PC-9 (cell line): Measurements from ENCODE around the gene RALGAPA2. TPM values are rescaled to one million over a fixed set of nuclear protein-coding genes. Genes with fewer than 3 reads are reported as not detected.

Experiments
- BruUV-seq: library from RNA; stranded (reverse); fragments of 400-500 nt; replicated peaks from 2 replicates; lab custom pipeline; 2021; lab: Mats Ljungman, UMichigan
- CTCF ChIA-PET: fragments of 300-600 bp; sonication (Branson Sonifier 250); formaldehyde crosslinking; loops from one replicate; lab custom pipeline; 2022; ENCODE audit warnings: antibody characterized with exemption; lab: Charles Lee
- POLR2A ChIA-PET: fragments of 300-600 bp; sonication (Branson Sonifier 250); formaldehyde crosslinking; loops from one replicate; lab custom pipeline; 2022; ENCODE audit warnings: antibody characterized with exemption; ENCODE audit not compliant: unreplicated experiment; lab: Charles Lee
- DNase-seq, 2 experiments: peaks; one replicate each; pipeline versions ENCODE4 v3.0.0 to v3.0.0-alpha.2; 2015 to 2022; ENCODE audit warnings: mixed read lengths in 1 of 2
- H2AFZ ChIP-seq: fragments of 200-600 bp; sonication (generic); 2 replicates; pipeline ENCODE4 v1.8.1; 2017; ENCODE audit warnings: antibody characterized with exemption
- H3F3A ChIP-seq: fragments of 200-600 bp; sonication (generic); 2 replicates; pipeline ENCODE4 v1.8.1; 2017; ENCODE audit warnings: antibody characterized with exemption, mild to moderate bottlenecking, low read depth; ENCODE audit not compliant: insufficient read depth
- H3K27ac ChIP-seq: fragments of 200-600 bp; sonication (generic); 2 replicates; pipeline ENCODE4 v1.6.1; 2016; ENCODE audit warnings: mixed run types
- H3K27me3 ChIP-seq: fragments of 200-600 bp; sonication (generic); 2 replicates; pipeline ENCODE4 v1.6.1; 2016; ENCODE audit warnings: low read depth, mixed run types; ENCODE audit not compliant: insufficient read depth
- H3K36me3 ChIP-seq: fragments of 200-600 bp; sonication (generic); 2 replicates; pipeline ENCODE4 v1.6.1; 2016; ENCODE audit warnings: low read depth, mixed run types
- H3K4me1 ChIP-seq: fragments of 200-600 bp; sonication (generic); replicated peaks from 2 replicates; pipeline ENCODE4 v1.6.1; 2016; ENCODE audit warnings: mixed run types; ENCODE audit not compliant: insufficient read depth
- H3K4me2 ChIP-seq: fragments of 200-600 bp; sonication (generic); 2 replicates; pipeline ENCODE4 v1.6.1; 2017; ENCODE audit warnings: mixed run types
- H3K4me3 ChIP-seq: fragments of 200-600 bp; sonication (generic); 2 replicates; pipeline ENCODE4 v1.6.1; 2016; ENCODE audit warnings: mixed run types
- H3K79me2 ChIP-seq: fragments of 200-600 bp; sonication (generic); 2 replicates; pipeline ENCODE4 v1.6.1; 2017; ENCODE audit warnings: low read depth, mixed run types
- H3K9me2 ChIP-seq: fragments of 200-600 bp; sonication (generic); 2 replicates; pipeline ENCODE4 v1.8.1; 2017; ENCODE audit warnings: mild to moderate bottlenecking; ENCODE audit not compliant: insufficient read depth
- H3K9me3 ChIP-seq: fragments of 200-600 bp; sonication (generic); 2 replicates; pipeline ENCODE4 v1.8.1; 2016; ENCODE audit warnings: low read depth; ENCODE audit not compliant: insufficient read depth
- H4K20me1 ChIP-seq: fragments of 200-600 bp; sonication (generic); 2 replicates; pipeline ENCODE4 v1.8.1; 2017; ENCODE audit not compliant: insufficient read depth
- EZH2 ChIP-seq: fragments of 200-600 bp; sonication (generic); IDR thresholded peaks from 2 replicates; pipeline ENCODE4 v1.8.0; 2017; ENCODE audit warnings: antibody characterized with exemption, low read depth
- intact Hi-C: fragments of 100-400 bp; cut with micrococcal nuclease; formaldehyde crosslinking; loops from one replicate; pipeline ENCODE4 v1.10.0; 2022; ENCODE audit not compliant: unreplicated experiment
- total RNA-seq: library from RNA; stranded (reverse); gene quantifications from 2 replicates; pipeline ENCODE4 v1.2.3, GENCODE V29; 2021
- TF ChIP-seq, protein P1 (sequence below): fragments of 200-600 bp; sonication (generic); conservative IDR thresholded peaks from 2 replicates; pipeline ENCODE4 v1.6.1; 2017; ENCODE audit warnings: mixed run types, antibody characterized with exemption, mild to moderate bottlenecking, moderate library complexity

Gene RALGAPA2
- total RNA-seq, 1 experiment from 2014 or later, result 28.7 TPM

DNA sequence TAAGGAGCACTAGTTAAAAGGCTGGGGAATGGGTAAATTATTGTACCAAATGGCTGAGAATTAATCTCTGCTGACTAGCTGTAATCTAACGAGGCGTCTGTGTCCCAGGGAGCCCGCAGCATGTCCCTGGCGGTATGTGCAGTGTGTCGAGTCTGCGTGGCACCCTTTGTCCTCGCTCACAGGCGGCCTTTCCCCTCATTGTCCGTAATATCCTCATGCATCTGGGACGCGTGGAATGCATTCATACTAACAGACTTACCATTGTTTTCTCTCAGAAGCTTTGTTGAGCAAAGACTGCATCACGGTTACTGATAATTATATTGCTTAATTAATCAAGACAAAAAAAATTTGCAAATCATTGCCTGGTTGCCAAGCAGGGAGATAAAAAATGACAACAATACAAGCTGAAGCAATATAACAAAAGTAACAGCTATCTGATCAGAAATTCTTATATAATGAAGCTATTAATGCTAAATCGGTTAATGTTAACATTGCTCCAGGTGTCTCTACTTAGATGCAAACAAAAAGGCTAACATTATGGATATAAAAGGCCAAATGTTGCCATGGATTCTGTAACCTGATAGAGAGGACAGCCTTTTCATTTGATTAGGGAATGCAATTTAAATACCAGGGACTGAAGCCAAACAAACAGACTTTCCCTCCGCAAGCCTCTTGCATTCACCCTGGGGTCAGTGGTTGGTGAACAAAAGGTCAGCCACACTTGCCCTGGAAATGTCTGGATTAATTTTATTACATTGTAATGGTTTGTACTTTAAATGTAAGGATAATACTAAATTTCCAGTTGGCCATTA lies 219.7 kb downstream of the RALGAPA2 start:
- Histone ChIP-seq H3K4me2 (no peak overlapping the region), H3K79me2 (no peaks in the 10 kb centered on the region), H4K20me1 (no peaks in the 10 kb centered on the region), H3K4me1 (no peaks in the 10 kb centered on the region), H3K9me3 (no peaks in the 10 kb centered on the region), H3K27me3 (no peaks in the 10 kb centered on the region), H3K36me3 (no peaks in the 10 kb centered on the region; the same call in 1 of the 2 replicates), H3F3A (no peaks in the 10 kb centered on the region), H3K27ac (no peak overlapping the region), H3K4me3 (no peak overlapping the region), H3K9me2 (no peaks in the 10 kb centered on the region), H2AFZ (no peak overlapping the region)
- no peak for DNase-seq
- POLR2A ChIA-PET, result no interaction called here
- BruUV-seq, result no TSS peak
- CTCF ChIA-PET, result no interaction called here
- TF ChIP-seq, protein P1, sequence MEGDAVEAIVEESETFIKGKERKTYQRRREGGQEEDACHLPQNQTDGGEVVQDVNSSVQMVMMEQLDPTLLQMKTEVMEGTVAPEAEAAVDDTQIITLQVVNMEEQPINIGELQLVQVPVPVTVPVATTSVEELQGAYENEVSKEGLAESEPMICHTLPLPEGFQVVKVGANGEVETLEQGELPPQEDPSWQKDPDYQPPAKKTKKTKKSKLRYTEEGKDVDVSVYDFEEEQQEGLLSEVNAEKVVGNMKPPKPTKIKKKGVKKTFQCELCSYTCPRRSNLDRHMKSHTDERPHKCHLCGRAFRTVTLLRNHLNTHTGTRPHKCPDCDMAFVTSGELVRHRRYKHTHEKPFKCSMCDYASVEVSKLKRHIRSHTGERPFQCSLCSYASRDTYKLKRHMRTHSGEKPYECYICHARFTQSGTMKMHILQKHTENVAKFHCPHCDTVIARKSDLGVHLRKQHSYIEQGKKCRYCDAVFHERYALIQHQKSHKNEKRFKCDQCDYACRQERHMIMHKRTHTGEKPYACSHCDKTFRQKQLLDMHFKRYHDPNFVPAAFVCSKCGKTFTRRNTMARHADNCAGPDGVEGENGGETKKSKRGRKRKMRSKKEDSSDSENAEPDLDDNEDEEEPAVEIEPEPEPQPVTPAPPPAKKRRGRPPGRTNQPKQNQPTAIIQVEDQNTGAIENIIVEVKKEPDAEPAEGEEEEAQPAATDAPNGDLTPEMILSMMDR, result no peak
- TF ChIP-seq EZH2, result no peak
- intact Hi-C loops, result no loop called here

DNA sequence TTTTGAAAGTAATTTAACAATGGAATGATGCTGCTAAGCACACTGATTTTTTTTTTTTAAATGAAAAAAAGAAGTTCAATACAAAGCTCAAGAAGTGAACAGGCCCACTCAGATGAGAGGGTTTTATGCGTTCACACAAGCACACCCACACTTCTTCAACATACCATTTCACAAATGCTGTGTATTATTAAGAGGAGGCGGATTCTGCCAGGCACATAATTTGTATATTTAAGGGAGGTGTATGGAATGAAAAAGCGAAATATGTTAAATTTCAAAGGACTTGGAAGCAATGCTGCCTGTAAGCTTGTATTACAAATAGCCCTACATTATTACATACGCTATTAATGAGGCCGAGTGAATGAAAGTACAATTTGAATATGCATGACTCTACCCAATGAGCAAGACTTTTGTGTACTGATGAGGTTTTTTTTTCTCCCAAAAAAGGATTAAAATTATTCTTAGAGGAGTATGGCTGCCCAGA lies 220.6 kb downstream of the RALGAPA2 start:
- Histone ChIP-seq H3K27ac (no peak overlapping the region), H3K4me2 (no peak overlapping the region), H3K79me2 (no peaks in the 10 kb centered on the region), H3K27me3 (no peaks in the 10 kb centered on the region), H2AFZ (no peak overlapping the region), H3K36me3 (no peaks in the 10 kb centered on the region; the same call in 1 of the 2 replicates), H3K4me3 (no peak overlapping the region), H3K9me3 (no peaks in the 10 kb centered on the region), H3K9me2 (no peaks in the 10 kb centered on the region), H3F3A (no peaks in the 10 kb centered on the region), H4K20me1 (no peaks in the 10 kb centered on the region), H3K4me1 (no peaks in the 10 kb centered on the region)
- ChIA-PET POLR2A (no interaction called here), CTCF (interaction anchor here (0.7 kb wide), 1 partner anchor 201 kb away, joined by 5 read pairs; no protein-coding TSS in a partner anchor)
- TF ChIP-seq EZH2, result no peak
- TF ChIP-seq, protein P1, result no peak
- no peak for DNase-seq
- BruUV-seq, result no TSS peak
- intact Hi-C loops, result no loop called here

DNA sequence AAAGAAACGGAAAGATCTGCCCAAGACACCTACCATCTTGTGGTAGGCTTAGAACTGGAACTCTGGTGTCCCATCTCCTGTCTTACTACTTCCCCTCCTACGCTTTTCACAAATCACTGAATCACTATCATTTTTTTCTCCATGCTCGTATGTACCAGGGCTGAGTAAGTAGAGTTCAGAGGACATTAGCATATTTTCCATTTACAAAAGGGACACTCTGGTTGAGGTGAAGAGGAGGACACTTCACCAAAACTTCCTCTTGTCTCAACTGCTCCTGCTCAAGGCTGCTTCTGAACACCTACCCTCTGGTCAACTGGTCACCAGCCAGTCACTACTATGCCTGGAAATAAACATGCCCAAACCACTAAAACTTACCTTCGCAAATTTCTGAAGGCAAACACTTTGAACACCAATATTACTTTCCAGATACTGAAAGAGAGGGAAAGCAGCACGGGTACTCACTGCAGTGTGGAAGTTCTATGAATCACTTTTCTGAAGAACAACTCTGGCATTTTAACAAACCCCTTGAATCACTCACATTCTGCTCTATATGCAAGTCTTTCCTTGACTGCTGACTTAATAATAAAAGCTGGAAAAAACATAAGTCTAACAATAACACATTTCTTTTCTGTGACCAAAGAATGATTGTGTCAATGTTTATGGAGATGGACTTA lies 221.2 kb downstream of the RALGAPA2 start:
- no peak overlapping the region for H3K27ac ChIP-seq
- no peak overlapping the region for H3K4me2 ChIP-seq
- BruUV-seq, result no TSS peak
- no peaks in the 10 kb centered on the region for H3K27me3 ChIP-seq
- no peak for DNase-seq
- no peaks in the 10 kb centered on the region for H4K20me1 ChIP-seq
- intact Hi-C loops, result no loop called here
- no peaks in the 10 kb centered on the region for H3K9me2 ChIP-seq
- H3F3A ChIP-seq, result no peaks in the 10 kb centered on the region
- POLR2A ChIA-PET, result no interaction called here
- no peak overlapping the region for H2AFZ ChIP-seq
- CTCF ChIA-PET, result interaction anchor here (0.7 kb wide), 1 partner anchor 200 kb away, joined by 5 read pairs; no protein-coding TSS in a partner anchor
- no peaks in the 10 kb centered on the region for H3K9me3 ChIP-seq
- no peaks in the 10 kb centered on the region; the same call in 1 of the 2 replicates for H3K36me3 ChIP-seq
- H3K4me3 ChIP-seq, result no peak overlapping the region
- TF ChIP-seq, protein P1, result no peak
- TF ChIP-seq EZH2, result no peak
- H3K4me1 ChIP-seq, result no peaks in the 10 kb centered on the region
- no peaks in the 10 kb centered on the region for H3K79me2 ChIP-seq
